KMS-11 (cell line): Measurements from ENCODE around the gene TWIST2.

ENCODE experiments used
- H2AFZ ChIP-seq: fragments of 200-600 bp; sonication (generic); 2 replicates; pipeline ENCODE4 v1.6.1; 2016; ENCODE audit warnings: antibody characterized with exemption, mixed run types, low read depth
- H3K27ac ChIP-seq: fragments of 200-600 bp; sonication (generic); 2 replicates; pipeline ENCODE4 v1.6.1; 2016; ENCODE audit warnings: mild to moderate bottlenecking, mixed run types
- H3K27me3 ChIP-seq: fragments of 200-600 bp; sonication (generic); 2 replicates; pipeline ENCODE4 v1.6.1; 2017; ENCODE audit warnings: mild to moderate bottlenecking, low read depth, mixed run types, moderate library complexity; ENCODE audit not compliant: insufficient read depth
- H3K36me3 ChIP-seq: fragments of 200-600 bp; sonication (generic); 2 replicates; pipeline ENCODE4 v1.6.1; 2017; ENCODE audit warnings: mild to moderate bottlenecking, mixed run types; ENCODE audit not compliant: insufficient read depth
- H3K4me1 ChIP-seq: fragments of 200-600 bp; sonication (generic); 2 replicates; pipeline ENCODE4 v1.6.1; 2016; ENCODE audit warnings: mild to moderate bottlenecking, low read depth, mixed run types; ENCODE audit not compliant: poor library complexity, severe bottlenecking
- H3K4me2 ChIP-seq: fragments of 200-600 bp; sonication (generic); 2 replicates; pipeline ENCODE4 v1.7.0; 2016; ENCODE audit warnings: mild to moderate bottlenecking, mixed run types
- H3K4me3 ChIP-seq: fragments of 200-600 bp; sonication (generic); IDR thresholded peaks from 2 replicates; pipeline ENCODE4 v1.6.1; 2017; ENCODE audit warnings: low read depth, low read length, mixed read lengths; ENCODE audit not compliant: insufficient read depth
- H3K79me2 ChIP-seq: fragments of 200-600 bp; sonication (generic); 2 replicates; pipeline ENCODE4 v1.6.1; 2016; ENCODE audit warnings: low read depth, mixed run types; ENCODE audit not compliant: insufficient read depth
- H3K9ac ChIP-seq: fragments of 200-600 bp; sonication (generic); 2 replicates; pipeline ENCODE4 v1.6.1; 2016; ENCODE audit warnings: mild to moderate bottlenecking, mixed run types
- H4K20me1 ChIP-seq: fragments of 200-600 bp; sonication (generic); 2 replicates; pipeline ENCODE4 v1.6.1; 2016; ENCODE audit warnings: mild to moderate bottlenecking, mixed run types; ENCODE audit not compliant: insufficient read depth
- TF ChIP-seq, protein P1 (sequence below): fragments of 200-600 bp; sonication (generic); conservative IDR thresholded peaks from 2 replicates; pipeline ENCODE4 v1.6.1; 2017; ENCODE audit warnings: low read depth, mild to moderate bottlenecking, antibody characterized with exemption, low read length, moderate library complexity, mixed read lengths

The TWIST2 gene

GRCh38 chr2:238869293-238870124 lies 21.6 kb downstream of the TWIST2 start:
- TF ChIP-seq, protein P1, sequence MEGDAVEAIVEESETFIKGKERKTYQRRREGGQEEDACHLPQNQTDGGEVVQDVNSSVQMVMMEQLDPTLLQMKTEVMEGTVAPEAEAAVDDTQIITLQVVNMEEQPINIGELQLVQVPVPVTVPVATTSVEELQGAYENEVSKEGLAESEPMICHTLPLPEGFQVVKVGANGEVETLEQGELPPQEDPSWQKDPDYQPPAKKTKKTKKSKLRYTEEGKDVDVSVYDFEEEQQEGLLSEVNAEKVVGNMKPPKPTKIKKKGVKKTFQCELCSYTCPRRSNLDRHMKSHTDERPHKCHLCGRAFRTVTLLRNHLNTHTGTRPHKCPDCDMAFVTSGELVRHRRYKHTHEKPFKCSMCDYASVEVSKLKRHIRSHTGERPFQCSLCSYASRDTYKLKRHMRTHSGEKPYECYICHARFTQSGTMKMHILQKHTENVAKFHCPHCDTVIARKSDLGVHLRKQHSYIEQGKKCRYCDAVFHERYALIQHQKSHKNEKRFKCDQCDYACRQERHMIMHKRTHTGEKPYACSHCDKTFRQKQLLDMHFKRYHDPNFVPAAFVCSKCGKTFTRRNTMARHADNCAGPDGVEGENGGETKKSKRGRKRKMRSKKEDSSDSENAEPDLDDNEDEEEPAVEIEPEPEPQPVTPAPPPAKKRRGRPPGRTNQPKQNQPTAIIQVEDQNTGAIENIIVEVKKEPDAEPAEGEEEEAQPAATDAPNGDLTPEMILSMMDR = no peak
- Histone ChIP-seq H2AFZ (no peak overlapping the region), H3K4me2 (no peak overlapping the region), H4K20me1 (no peaks in the 10 kb centered on the region), H3K27me3 (no peaks in the 10 kb centered on the region; the same call in 1 of the 2 replicates), H3K9ac (no peak overlapping the region), H3K36me3 (no peaks in the 10 kb centered on the region), H3K27ac (no peak overlapping the region), H3K4me1 (no peaks in the 10 kb centered on the region), H3K4me3 (no peak overlapping the region), H3K79me2 (no peaks in the 10 kb centered on the region)

GRCh38 chr2:238870261-238870660 lies 22.4 kb downstream of the TWIST2 start:
- Histone ChIP-seq H3K36me3 (no peaks in the 10 kb centered on the region), H3K9ac (no peak overlapping the region), H3K4me1 (no peaks in the 10 kb centered on the region), H3K27me3 (no peaks in the 10 kb centered on the region; the same call in 1 of the 2 replicates), H3K4me2 (no peak overlapping the region), H2AFZ (no peak overlapping the region), H3K27ac (no peak overlapping the region), H4K20me1 (no peaks in the 10 kb centered on the region), H3K79me2 (no peaks in the 10 kb centered on the region), H3K4me3 (no peak overlapping the region)
- TF ChIP-seq, protein P1 = no peak

DNA sequence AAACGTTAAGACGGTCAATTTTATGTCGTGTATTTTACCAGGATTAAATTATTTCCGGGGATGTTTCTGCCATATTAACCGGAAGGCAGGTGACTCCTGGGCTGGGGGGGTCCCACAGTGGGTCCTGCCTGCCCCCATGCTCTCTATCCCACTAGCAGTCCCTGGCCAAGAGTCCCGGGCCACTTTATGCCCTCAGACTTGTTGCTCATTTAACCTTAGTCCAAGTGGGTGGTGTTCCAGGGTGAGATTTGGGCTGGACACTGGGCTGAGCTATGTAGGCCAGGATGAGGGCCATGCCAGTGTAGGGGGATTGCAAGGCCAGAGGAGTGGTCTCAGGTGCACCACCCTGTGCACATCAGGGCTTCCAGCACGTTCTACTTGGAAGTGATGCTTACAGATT lies 24.1 kb downstream of the TWIST2 start:
- Histone ChIP-seq H3K27me3 (no peaks in the 10 kb centered on the region; the same call in 1 of the 2 replicates), H3K79me2 (no peaks in the 10 kb centered on the region), H3K4me3 (no peak overlapping the region), H3K9ac (no peak overlapping the region), H3K36me3 (no peaks in the 10 kb centered on the region), H3K4me2 (no peak overlapping the region), H3K4me1 (no peaks in the 10 kb centered on the region), H3K27ac (no peak overlapping the region), H4K20me1 (no peaks in the 10 kb centered on the region), H2AFZ (no peak overlapping the region)
- TF ChIP-seq, protein P1 = no peak

DNA sequence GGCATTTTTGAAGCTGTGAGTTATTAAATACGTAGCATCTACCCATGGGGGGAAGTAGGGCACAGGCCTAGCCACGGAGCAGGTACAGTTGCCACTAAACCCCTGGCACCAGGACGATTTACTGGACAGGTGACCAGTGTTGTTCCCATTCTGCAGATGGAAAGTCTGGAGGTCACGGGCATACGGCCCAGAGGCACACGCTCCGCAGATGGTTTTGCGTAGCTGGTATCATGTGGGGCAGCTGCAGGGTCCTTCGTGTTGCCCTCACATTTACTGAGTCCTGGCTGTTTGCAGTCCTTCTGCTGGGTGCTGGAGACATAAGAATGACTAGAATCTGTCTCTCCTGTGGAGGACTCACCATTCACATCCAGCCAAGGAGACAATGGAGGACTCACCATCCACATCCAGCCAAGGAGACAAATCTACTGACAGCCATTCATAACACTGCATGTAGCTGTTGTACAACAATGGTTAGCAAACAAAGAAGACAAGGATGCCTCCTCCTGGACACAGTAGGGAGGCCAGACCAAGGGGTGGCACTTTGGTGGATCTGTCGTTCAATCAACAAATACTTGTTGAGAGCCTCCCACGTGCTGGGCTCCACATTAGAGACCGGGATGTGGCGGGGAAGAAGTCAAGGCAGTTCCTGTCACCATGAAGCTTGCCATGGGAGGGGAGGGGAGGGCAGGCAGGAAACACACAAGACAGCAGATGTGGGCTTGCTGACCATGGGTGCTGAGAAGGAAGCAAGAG lies 24.9 kb downstream of the TWIST2 start:
- no peak overlapping the region for H3K4me2 ChIP-seq
- H3K4me3 ChIP-seq = no peak overlapping the region
- no peak overlapping the region for H3K27ac ChIP-seq
- no peaks in the 10 kb centered on the region for H3K79me2 ChIP-seq
- H3K36me3 ChIP-seq = no peaks in the 10 kb centered on the region
- no peaks in the 10 kb centered on the region for H3K4me1 ChIP-seq
- H2AFZ ChIP-seq = no peak overlapping the region
- TF ChIP-seq, protein P1 = no peak
- H4K20me1 ChIP-seq = no peaks in the 10 kb centered on the region
- H3K27me3 ChIP-seq = no peaks in the 10 kb centered on the region; the same call in 1 of the 2 replicates
- no peak overlapping the region for H3K9ac ChIP-seq
